GM18526 (cell line): ENCODE results near the gene FHL3.
A peak's percentile ranks its signal among the peaks of the same experiment; 100 is the strongest.

Experiments
- POLR2A ChIP-seq: IDR thresholded peaks from 3 replicates; pipeline ENCODE4 v1.6.1; 2011; ENCODE audit not compliant: insufficient read length; ENCODE audit errors: extremely low read depth

Gene FHL3

DNA sequence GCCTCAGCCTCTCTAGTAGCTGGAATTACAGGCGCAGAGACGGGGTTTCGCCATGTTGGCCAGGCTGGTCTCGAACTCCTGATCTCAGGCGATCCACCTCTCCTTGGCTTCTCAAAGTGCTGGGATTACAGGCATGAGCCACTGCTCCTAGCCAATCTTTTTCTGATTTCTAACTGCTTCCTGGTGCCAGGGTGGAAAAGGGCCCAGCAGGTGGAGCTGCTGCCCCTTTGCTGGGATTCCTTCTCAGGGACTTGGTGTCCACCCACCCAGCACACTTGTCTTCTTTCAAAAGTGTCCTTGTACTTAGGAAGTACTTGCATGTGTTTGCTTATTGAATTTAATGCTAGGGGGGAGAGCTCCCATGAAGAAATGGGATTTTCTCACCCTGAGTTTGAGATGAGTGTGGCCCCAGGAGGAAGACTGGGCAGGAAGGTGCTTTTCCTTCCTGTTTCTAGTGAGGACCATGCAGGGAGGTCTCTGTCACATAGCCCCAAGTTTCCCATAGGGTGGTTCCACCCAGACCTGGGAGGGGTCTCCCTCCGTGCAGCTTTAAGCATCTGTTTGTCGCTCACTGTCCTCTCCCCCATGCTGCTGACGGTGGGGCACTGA, 21.4 kb upstream of the FHL3 start:
- no peak for TF ChIP-seq POLR2A

DNA sequence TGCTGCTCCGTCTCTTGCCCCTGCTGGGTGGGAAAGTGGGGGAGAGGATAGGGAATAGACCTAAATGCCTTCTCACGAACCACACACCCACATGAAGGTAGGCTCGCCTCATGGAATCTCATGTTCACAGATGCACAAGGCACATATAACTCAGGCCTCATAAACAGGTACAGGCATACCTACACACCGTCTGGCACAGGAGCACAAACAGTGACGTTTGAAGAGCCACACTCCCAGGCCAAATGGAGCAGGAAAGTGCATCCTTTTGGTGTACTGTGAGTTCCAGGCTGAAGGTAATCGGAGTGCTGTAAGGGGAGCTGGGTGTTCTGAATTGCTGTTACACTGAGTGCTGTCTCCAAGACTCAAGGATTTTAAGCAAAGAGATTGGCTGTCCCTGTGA, 20.4 kb upstream of the FHL3 start:
- no peak for TF ChIP-seq POLR2A

DNA sequence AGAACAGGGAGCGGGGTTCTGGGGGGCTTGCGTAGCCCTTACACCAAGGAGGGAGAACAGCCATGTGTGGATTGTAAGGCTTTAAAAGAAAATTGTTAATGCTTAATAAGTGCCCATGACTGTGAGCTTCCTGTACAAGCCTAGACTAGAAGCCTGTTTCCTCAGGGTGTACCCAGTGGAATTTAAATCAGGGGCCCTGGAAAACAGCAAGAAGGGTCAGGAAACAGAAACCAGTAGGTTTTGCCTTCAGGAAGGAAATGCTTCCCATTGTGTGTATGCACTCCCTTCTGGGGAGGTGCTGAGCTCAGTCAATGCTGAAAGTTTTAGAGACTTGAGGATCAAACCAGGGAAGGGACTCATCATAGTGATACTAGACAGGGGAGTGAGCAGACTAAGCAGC, 19.9 kb upstream of the FHL3 start:
- no peak for TF ChIP-seq POLR2A

GRCh38 chr1:38022810-38023209, 17.5 kb upstream of the FHL3 start:
- TF ChIP-seq POLR2A: no peak

DNA sequence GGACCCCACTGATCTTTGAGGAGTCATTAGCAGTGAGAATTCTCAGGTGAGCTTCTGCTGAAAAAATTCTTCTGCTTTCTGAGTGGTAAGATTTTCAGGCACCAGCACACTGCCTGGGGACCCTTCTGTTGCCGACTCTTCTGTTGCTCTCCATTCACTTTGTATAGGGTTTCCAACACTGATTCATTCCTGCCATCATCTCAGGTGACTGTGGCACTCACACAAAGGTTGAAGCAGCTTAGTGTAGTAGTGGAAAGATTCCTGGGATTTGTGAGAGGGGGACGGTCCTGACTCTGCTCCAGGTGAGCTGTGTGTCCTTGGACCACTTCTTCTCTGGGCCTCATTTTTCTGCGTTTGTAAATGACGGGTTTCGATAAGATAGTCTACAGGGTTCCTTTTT, 16.7 kb upstream of the FHL3 start:
- TF ChIP-seq POLR2A: no peak

- TF ChIP-seq POLR2A: no peak
Observed at GRCh38 chr1:38020396-38020795, 15.1 kb upstream of the FHL3 start.

DNA sequence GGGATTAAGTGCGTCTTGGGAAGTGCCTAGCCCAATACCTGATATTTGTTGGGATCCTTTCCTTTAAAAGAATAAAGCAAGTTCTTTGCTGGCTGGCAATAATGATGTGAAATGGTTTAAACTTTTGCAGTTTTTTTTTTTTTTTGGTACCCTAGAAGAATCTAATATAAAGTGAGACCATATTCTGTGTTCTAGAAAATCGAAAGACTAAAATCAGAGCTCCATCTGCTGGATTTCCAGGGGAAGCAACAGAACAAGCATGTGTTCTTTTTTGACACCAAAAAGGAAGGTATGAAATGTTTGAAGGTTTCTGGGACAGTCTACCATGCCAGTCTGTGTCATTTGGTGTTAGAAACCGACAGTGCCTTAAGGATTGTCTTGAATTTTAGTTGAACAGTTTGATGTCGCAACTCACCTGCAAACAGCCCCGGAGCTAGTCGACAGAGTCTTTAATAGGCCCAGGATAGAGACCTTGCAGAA, 13.6 kb upstream of the FHL3 start:
- TF ChIP-seq POLR2A: no peak

DNA sequence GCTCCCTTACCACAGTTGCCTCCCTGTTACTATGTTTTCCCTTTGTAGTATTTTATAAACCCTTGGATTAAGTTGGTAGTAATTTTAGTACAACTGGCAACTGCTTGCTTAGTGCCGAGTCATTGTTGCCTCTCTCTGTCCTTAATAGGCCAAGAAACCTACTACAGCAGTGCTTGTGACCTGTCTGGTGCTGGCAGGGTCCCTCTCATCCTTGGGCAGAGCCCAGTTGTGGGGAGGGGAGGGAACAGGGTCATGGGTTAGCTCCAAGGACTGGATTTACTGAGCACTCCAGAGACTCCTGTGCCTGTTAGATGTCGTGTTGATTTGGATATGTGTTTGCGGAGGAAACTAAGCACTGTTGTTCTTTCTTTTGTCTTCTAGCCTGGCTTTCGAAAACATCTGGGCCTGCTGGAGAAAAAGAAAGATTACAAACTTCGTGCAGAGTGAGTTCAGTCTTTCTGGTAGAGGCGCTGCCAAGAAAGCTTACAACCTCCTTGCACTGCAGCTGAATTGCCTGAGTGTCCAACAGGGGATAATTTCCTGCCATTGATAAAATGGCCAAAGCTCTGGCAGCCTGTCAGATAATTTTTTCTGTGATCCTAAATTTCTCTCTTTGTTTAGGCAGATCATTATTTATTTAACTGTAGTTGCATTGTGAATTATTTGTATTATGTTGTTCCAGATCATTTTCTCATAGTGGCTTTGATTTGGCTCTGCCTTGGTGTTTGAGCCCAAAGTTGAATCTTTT, 10.8 kb upstream of the FHL3 start:
- TF ChIP-seq POLR2A: no peak

DNA sequence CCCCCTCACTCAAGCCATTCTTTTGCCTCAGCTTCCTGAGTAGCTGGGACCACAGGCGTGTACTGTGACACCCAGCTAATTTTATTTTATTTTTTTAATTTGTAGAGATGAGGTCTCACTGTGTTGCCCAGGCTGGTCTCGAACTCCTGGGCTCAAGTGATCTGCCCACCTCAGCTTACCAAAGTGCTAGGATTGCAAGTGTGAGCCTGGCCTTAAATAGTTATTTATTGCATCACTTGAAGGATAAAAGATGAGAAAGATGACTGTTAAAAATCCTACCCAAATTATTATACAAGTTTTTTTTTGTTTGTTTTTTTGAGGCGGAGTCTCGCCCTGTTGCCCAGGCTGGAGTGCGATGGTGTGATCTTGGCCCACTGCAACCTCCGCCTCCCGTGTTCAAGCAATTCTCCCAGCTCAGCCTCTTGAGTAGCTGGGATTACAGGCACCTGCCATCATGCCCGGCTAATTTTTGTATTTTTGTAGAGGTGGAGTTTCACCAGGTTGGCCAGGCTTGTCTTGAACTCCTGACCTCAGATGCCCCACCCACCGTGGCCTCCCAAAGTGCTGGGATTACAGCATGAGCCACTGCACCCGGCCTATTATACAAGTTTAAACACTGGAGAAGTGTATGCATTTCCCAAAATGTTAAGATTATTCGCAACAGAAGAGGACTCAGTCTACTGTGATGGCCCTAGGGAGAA, 9.6 kb upstream of the FHL3 start:
- TF ChIP-seq POLR2A: no peak

DNA sequence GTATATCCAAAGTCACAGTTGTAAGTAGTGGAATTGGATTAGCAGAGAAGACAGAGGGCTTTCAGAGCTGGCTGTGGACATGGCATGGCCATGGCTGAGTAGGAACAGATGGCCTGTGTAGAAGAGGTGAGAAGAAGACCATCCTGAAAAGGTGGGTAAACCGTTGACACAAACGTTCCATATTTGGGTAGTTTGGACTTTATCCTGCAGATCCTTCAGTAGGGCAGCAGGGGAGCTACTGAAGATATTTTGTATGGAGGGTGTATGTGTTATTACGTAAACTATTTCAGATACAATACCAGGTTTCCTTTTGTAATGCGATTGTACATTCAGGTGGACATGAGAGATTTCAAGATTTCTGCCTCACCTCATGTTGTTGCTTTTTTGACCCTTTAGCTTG, 8.9 kb upstream of the FHL3 start:
- TF ChIP-seq POLR2A: no peak

DNA sequence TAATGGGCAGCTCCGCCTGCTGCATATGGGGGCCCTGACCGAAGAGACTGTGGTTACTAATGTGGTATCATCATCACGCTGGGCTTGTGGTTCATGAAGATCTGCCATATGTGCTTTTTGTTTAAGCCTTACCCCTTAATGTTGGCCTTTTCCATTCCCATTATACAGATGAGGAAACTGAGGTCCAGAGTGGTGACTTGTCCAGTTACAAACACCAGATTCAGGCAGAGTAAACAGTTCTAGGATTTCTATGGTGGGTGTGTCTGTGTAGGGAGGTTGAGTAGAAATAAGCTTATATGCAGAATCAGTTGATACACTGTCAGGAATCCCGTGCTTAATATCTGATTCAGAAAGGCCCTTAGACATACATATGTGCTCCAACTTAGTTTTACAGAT, 7.9 kb upstream of the FHL3 start:
- TF ChIP-seq POLR2A: no peak

GRCh38 chr1:38012363-38013226, 7.3 kb upstream of the FHL3 start, which contains the start of gene UTP11:
UTP11 (plus strand) TSS chr1:38012734; CDS start chr1:38012803, 69 bp downstream.
- TF ChIP-seq POLR2A: peak; percentile 73

DNA sequence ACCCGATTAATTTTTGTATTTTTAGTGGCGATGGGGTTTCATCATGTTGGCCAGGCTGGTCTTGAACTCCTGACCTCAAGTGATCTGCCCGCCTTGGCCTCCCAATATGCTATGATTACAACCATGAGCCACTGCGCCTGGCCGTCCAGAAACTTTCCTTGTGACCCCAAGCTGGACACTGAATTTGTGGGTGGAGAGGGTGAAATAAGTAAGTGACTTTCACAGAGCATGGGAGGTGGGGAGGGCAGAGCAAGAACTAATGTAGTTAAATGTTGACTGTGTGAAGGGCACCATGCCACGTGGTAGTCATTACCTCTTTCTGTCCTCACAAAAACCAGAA, 4.5 kb upstream of the FHL3 start:
- TF ChIP-seq POLR2A: no peak

GRCh38 chr1:38009088-38009840, 4.0 kb upstream of the FHL3 start:
- no peak for TF ChIP-seq POLR2A
